IPS-NIHi7 (cell line): ENCODE results near the gene RDM1.

Experiments
- DNase-seq: peaks from one replicate; pipeline ENCODE4 v3.0.0; 2012; ENCODE audit warnings: mixed read lengths; ENCODE audit errors: extremely low spot score

The RDM1 gene

DNA sequence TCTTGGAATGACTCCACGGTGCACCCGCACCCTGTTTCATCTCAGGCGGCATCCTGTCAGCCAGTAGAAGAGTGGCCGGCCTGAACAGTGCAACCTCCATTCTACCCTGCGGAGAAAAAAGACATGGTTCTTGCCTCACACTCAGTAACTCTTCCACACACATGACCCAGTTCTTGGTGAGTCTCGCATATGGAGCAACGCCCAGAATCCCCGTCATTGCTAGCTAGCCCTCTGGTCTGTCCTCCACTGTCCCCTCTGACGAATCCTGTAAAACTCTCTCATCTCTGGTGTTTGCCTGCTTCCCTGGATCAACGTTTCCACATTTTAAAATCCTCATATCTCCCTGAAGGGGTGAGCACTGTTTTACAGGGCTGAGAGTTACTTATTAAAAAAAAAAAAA is 4.2 kb upstream of the RDM1 start:
- no peak for DNase-seq

DNA sequence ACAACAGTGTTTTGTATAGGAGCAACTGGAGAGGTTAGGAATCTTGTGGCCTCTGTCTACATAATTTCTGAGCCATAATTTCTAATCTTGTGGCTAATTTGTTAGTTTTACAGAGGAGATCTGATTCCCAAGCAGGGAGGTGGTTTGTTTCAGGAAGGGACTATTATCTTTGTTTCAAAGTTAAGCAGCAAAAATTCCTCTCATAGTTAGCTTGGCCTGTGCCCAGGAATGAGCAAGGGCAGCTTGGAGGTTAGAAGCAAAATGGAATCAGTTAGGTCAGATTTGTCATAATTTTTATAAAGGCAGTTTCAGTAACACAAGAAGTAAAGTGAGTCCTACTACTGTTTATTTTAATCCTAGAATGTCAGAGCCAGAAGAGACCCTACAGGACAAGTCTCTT is 2.0 kb upstream of the RDM1 start:
- no peak for DNase-seq

DNA sequence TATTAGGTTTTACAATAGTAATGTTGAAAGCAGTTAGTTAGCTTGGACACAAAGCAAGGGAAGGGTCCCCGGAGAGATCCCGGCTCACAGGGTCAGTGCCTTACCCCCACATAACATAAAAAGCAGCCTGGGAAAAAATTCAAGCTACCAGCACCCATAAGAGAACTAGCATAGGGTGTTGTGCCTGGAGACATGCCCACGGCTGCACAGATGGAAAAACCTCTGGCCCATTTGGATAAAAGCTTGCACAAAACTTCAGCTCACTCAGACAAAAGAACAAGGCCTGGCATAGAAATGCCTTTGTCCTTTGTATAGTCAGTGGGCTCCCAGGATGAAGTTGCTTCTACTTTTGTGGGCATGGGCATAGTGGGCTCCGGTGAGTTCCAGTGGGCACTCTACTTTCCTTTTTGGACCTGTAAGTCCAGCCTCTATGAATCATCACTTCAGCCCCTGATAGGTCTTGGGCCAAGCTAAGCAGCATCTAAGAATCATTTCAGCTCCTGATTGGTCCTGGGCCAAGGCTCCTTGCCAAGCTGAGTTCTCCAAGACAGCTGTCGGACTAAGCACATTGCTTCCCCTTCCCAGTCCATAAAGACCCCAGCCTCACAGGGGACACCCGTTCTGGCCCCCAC is 1.3 kb upstream of the RDM1 start:
- DNase-seq = no peak

DNA sequence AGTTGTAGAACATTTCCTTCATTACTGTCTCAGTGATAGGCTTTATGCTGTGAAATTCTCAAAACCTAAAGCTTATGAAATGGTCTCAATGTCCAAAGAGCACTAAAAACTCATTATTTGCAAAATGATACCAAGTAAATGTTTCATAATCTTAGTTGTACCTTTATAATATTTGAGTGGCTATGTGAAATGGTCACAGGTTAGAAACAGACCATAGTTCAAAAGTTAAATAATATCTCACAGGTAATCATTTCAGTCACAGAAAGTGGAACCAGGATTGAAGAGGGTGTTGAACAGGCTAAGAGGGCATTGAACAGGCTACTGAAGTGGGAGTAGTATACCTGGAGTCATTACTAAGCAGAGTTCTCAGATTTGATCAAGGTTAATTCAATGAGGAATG is 2.9 kb downstream of the RDM1 start:
- no peak for DNase-seq

DNA sequence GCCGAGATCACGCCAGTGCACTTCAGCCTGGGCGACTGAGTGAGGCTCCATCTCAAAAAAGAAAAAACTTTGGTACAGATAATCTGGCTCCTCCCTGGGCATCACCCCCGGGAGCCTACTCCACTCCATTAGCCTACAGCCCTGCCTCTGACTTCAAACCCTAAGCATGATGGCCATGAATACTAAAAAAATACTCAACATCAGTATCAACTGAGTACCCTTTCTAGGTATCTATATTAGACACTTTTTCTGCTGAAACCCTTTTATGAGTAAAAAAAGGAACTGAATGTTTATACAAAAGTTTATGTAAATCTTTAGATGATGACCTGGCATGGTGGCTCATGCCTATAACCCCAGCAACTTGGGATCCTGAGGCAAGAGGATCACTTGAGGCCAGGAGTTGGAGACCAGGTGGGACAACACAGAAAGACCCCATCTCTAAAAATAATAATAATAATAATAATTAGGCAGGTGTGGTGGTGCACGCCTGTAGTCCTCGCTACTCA is 6.9 kb downstream of the RDM1 start:
- no peak for DNase-seq

DNA sequence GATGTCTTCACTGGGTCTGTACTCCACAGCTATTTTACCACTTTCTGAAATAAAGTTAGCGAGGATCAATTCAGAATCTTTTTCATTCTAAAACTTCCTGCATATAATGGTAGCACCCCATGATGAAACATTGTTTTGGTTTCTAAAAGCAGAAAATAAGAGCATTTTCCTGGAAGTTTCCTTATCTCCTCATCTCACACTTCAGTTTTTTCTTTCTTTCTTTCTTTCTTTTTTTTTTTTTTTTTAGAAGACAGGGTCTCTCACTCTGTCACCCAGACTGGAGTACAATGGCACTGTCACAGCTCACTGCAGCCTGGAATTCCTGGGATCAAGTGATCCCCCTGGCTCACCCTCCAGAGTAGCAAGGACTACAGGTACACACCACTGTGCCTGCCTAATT is 10.3 kb downstream of the RDM1 start:
- DNase-seq = no peak

DNA sequence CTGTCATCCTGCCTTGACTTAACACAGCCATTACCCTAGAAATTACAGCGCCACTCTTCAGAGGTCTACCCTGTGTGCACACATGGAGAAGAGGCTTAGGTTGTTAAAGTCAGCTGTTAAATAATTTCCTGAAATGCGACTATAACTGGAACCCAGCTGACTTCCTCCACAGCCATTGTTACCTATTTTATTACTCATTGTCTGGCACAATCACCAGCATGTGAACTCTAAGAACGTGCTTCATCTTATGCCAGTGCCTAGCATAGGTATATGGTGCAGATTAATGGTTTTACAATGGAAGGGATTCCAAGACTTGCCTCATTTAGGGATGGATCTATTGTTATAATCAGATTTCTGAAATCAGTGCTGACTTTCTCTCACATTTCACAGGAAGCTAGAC is 11.9 kb downstream of the RDM1 start:
- no peak for DNase-seq

DNA sequence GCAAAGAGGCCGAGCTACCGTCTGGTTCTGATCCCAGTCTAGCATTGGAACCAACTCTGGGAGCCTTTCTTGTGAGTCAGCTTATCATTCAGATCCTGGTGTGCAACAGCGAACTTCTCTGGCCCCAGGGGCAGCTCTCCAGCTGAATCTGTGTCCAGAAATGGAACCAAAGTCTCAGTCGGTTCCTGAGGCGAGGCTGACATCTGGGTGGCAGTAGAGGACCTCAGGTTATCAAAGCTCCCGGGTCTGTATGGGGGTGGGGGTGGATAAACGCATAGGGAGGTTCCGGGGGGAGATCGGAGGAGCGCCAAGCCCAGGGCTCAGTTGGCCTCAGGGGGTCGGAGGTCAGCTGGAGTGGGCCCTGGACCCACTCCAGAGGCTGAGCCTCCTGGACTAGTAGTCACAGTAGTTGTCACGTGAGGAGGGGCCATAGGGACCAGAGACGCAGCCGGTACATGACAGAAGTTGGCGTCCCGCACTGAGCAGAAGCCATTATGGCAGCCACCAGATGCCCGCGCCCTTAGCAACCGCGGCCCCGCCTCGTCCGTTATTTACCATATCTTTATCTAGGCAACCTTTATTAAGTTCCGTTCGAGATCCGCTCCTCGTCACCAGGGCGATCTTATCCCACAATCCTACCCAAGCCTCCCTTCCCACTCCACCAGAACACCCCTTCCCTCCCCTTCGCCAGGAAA is 12.9 kb downstream of the RDM1 start:
- no peak for DNase-seq

DNA sequence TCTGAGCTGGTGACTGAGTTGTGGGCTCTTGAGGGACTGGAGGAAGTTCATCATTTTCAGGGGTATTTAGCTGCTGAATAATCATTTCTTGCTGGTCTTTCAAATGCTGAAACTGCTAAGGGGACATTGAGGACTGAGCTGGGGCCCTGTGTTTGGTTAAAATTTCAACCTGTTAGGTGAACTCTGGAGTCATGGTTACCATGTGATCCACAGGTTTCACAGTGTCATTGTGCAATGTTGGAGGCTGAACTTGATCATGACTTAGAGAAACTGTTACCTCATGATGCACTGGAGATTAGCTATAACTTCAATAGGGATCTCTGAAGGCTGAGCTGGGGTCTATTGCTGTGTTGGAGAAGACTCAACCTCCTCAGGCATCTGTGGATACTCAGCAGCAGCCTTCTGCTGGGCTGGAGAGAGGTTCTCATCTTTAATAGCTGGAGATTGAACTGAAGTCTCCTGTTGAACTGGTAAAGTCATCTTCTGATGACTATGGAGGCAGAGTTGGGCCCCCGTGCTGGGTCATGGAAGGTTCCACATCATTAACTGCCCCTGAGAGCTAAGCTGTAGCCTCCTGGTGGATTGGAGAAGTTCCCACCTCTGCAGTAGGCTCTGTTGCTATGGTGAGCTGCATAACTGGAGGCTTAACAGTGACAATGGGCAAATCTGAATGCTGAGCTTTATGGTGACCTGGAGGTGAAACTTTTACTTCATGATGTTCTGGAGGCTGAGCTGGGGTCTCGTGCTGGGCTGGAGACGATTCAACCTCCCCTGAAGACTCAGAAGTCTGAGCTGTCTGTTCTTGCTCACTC is 15.2 kb downstream of the RDM1 start:
- no peak for DNase-seq

DNA sequence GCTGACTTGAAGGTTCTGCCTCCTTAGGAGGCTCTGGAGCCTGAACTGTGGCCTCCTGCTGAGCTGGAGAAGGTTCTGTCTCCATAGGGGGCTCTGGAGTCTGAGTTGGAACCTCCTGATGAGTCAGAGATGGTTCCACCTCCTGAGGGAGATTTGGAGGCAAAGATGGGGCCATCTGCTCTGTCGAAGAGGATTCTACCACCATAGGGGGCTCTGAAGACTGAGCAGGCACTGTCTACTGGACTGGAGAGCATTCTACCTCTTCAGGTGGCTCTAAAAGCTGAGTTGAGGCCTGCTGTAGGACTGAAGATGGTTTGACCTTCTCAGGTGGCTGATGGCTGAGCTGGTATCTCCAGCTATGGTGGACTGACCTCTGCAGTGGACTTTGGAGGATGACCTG is 16.2 kb downstream of the RDM1 start:
- DNase-seq = no peak

DNA sequence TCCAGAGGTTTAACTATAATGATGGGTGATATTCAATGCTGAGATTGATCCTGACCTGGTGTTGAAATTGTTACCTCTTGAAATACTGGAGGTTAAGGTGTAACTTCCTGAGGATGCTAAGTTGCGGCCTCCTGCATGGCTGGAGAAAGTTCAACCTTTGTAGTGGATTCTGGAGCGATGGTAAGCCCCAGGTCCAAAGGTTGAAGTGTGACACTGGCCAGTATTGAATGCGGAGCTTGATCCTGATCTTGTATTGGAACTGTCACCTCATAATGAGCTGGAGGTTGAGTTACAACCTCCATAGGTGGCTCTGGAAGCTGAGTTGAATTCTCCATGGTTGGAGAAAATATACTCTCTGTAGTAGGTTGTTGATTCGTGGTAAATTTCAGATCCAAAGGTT is 17.0 kb downstream of the RDM1 start:
- DNase-seq = no peak

DNA sequence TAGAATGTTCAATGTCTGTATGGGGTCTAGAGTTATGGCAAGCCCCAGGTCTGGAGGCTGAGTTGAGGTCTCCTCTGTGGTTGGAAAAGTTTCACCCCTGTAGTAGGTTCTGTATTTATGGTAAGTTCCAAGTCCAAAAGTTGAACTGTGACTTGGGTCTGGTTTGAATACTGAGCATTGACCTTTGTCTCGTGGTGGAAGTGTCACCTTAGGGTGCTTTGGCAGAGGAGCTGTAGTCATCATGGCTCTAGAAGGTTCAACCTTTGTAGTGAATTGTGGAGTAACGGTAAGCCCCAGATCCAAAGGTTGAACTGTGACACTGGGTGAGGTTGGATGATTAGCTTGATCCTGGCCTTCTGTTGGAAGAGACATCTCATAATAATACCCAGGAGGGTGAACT is 17.6 kb downstream of the RDM1 start:
- no peak for DNase-seq

DNA sequence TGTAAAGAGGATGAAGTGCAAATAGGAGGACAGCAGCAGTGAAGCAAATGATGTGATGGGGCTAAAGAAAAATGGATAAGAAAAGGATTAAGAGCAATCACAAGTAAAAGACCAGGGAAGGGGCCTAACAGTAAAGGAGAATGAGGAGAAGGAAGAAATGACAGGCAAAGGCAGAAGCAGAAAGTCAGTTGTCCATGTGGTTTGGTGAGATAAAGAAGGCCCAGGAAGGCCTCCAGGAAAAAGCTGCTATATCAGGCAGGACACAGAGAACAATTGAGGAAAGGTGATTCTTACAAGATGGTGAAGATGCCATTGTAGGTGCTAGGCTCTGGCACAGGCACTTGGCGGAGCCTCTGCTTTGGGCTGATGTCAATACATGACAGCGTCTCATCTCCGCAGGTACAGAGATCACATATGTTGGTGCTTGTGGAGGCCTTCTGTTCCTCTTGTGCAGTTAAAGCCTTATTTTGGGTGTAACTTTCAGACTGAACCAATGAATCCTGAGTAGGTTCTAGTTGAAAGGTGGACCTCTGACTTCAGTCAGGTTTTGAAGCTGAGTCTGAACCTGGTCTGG is 18.1 kb downstream of the RDM1 start:
- DNase-seq = no peak

DNA sequence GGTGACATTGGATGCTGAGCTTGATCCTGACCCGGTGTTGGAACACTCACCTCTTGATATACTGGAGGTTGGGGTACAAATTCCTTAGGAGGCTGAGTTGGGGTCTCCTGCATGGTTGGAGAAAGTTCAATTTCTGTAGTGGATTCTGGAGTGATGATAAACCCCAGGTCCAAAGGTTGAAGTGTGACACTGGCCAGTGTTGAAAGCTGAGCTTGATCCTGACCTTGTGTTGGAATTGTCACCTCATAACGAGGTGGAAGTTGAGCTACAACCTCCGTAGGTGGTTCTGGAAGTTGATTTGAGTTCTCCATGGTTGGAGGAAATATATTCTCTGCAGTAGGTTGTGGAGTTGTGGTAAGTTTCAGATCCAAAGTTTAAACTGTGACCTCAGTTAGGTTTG is 21.2 kb downstream of the RDM1 start:
- DNase-seq = no peak

DNA sequence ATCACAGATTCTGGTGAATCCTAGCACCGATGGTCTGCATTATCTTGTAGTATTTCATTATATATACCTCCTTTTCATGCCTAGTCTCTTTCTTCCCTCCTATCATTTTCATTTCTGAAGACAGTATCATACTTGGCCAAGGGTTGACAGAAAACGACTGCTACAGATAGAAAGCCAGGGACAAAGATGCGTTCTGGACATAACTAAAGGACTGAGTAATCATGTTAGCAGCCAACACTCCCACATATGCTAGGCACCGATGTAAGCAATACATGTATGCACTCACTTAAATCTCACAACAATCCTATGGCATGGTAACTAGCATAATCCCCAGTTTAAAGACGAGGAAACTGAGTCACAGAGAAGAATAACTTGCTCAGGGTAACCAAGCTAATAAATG is 22.9 kb downstream of the RDM1 start:
- DNase-seq = no peak

DNA sequence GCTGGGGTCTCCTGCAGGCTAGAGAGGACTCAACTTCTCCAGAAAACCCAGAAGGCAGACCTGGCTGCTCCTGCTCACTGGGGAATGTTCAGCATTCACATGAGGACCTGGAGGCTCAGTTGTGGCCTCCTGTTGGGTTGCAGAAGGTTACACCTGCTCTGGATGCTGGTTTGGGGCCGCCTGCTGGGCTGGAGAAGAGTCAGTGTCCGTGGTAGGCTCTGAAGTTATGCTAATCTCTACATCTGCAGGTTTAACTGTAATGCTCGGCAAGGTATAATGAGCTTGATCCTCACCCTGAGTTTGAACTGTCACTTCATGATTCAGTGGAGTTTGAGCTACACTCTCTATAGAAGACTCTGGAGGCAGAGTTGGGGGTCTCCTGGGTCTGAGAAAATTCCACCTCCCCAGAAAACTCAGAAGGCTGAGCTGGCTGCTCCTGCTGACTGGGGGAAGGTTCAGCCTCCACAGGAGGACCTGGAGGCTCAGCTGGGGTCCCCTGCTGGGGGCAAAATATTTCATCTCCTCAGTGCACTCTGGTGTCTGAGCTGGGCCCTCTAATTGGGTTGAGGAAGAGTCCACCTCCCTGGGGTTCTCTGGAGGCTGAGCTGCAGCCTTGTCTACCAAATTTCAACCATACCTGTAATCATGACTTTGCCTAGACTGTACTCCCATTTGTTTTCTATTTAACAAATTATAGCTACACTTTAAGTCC is 23.5 kb downstream of the RDM1 start:
- no peak for DNase-seq

DNA sequence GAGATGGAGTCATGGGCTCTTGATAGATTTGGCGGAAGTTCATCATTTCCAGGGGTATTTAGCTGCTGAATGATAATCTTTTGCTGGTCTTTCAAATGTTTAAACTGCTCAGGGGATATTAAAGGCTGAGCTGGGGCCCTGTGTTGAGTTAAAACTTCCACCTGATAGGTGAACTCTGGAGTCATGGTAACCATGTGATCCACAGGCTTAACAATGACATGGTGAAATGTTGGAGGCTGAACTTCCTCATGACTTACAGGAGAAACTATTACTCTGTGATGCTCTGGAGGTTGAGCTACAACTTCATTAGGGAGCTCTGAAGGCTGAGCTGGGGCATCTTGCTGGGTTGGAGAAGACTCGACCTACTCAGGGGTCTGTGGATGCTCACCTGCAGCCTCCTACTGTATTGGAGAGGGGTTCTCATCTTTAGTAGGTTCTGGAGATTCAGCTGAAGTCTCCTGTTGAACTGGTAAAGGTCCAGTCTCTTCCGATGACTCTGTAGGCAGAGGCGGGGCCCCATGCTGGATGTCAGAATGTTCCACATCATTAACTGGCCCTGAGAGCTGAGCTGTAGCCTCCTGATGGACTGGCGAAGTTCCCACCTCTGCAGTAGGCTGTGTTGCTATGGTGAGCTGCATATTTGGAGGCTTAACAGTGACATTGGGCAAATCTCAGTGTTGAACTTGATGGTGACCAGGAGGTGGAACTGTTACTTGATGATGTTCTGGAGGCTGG is 24.2 kb downstream of the RDM1 start:
- DNase-seq = no peak

DNA sequence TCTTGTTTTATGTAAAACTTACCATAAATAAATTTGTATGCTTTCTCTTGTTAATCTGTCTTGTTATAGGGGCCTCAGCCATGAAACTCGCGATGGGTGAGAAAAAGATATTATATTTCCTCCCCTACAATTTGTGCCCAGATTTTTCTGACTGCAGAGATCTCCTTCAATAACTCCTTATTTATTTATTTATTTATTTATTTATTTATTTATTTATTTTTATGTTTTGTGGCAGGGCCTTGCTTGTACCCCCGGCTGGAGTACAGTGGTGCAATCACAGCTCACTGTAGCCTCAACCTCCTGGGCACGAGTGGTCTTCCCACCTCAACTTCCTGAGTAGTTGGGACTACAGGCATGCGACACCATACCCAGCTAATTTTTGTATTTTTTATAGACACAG is 27.1 kb downstream of the RDM1 start:
- DNase-seq = no peak

DNA sequence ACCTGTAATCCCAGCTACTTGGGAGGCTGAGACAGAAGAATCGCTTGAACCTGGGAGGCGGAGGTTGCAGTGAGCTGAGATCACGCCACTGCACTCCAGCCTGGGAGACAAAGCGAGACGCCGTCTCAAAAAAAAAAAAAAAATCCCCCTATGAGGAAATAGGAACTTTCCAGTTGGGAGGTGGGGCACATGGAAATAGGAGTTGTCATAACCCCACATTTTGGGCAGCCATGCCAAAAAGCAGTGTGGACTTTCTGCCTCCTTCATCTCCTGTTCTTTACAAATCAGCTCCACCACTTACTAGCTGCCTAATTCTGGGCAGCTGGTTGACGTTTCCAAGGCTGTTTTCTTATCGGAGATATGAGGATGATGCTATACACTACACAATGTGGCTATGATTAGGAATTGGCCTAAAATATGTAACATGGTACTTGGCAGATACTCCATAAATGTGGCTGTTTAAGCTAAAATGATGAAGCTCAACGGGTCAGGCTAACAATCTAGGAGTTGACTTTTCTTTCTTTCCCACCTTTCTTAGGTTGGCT is 28.9 kb downstream of the RDM1 start:
- no peak for DNase-seq

DNA sequence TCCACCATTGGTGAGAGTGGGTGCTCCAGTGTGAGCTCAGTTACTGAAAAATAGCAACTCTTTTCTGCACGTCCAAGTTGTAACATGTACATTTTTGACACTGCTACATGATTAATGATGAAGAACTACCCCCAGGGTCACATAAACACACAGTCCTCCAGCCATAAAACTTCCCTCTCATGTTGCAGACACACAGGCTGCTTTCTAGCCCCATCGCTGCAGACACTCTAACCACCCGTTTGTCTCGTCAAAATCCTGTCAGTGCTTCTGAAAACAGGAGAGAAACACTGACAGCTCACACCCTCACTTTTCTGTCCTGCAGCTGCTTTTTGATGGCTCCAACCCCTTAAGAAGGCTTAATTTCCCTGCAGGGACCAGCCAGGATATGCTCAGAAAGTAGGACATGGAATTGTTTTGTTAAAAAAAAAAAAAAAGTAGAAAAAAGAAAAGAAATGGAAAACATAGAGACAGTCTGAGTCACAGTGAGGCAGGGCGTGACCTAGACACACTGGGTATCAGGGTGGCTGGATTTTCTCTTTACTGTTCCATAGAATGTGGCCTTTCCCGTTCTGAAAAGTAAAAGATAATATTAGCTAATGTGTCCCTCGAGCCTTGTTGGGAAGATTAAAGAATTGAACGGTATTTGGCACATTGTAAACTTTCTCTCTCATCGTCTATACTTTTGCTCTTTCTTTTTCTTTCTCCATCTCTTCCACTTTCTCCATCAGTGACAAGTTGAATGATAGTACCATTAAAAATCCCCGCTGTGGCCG is 29.7 kb downstream of the RDM1 start:
- DNase-seq = no peak
